IMR-90 (cell line): ENCODE measurements around the gene TIMP1. TPM values are rescaled to one million over a fixed set of nuclear protein-coding genes. Genes with fewer than 3 reads are reported as not detected.

Experiments
- ATAC-seq: fragments of 200-7000 bp; cut with Tn5 transposase; 2 replicates; pipeline ENCODE4 v1.9.1; 2020; ENCODE audit warnings: low read depth, mild to moderate bottlenecking, moderate library complexity
- BruUV-seq: library from RNA; stranded (reverse); fragments of 400-500 nt; replicated peaks from 2 replicates; lab custom pipeline; 2021; lab: Mats Ljungman, UMichigan
- CTCF ChIA-PET: fragments of 300-600 bp; formaldehyde crosslinking; extraction: SDS; loops from one replicate; lab custom pipeline; 2021; ENCODE audit warnings: antibody characterized with exemption; lab: Yijun Ruan, JAX
- POLR2A ChIA-PET: fragments of 300-600 bp; sonication (Branson Sonifier 250); formaldehyde crosslinking; loops from one replicate; lab custom pipeline; 2022; ENCODE audit warnings: antibody characterized with exemption; ENCODE audit not compliant: unreplicated experiment; lab: Charles Lee
- DNase-seq: peaks from one replicate; pipeline ENCODE4 v3.0.0; 2013
- H2AFZ ChIP-seq: replicated peaks from 2 replicates; pipeline ENCODE3; 2013; ENCODE audit warnings: low read length, mild to moderate bottlenecking; ENCODE audit not compliant: poor library complexity
- H2AK5ac ChIP-seq: 2 replicates; pipeline ENCODE4 v1.6.1; 2013; ENCODE audit warnings: low read depth, low read length, inconsistent platforms
- H2AK9ac ChIP-seq: replicated peaks from 2 replicates; pipeline ENCODE3; 2013; ENCODE audit warnings: mild to moderate bottlenecking, low read depth, low read length, moderate library complexity; ENCODE audit not compliant: poor library complexity
- H2BK120ac ChIP-seq: 2 replicates; pipeline ENCODE4 v1.6.1; 2013; ENCODE audit warnings: low read depth, low read length, inconsistent platforms
- H2BK15ac ChIP-seq: 3 replicates; pipeline ENCODE4 v1.6.1; 2013; ENCODE audit warnings: low read depth, low read length, inconsistent platforms
- H2BK20ac ChIP-seq: 2 replicates; pipeline ENCODE4 v1.6.1; 2013; ENCODE audit warnings: low read depth, mild to moderate bottlenecking, inconsistent platforms, low read length, moderate library complexity
- H2BK5ac ChIP-seq: 2 replicates; pipeline ENCODE4 v1.6.1; 2013; ENCODE audit warnings: mild to moderate bottlenecking, low read depth, low read length, inconsistent platforms; ENCODE audit not compliant: poor library complexity, severe bottlenecking
- H3K14ac ChIP-seq: replicated peaks from 2 replicates; pipeline ENCODE4 v1.6.1; 2013; ENCODE audit warnings: low read depth, low read length, inconsistent platforms
- H3K18ac ChIP-seq: 2 replicates; pipeline ENCODE4 v1.6.1; 2013; ENCODE audit warnings: low read depth, low read length, control low read depth
- H3K23ac ChIP-seq: 2 replicates; pipeline ENCODE4 v1.6.1; 2013; ENCODE audit warnings: low read depth, low read length, inconsistent platforms
- H3K27ac ChIP-seq: 2 replicates; pipeline ENCODE4 v1.5.1; 2013; ENCODE audit warnings: mild to moderate bottlenecking, control low read depth, low read length; ENCODE audit not compliant: insufficient read depth
- H3K27me3 ChIP-seq: 2 replicates; pipeline ENCODE4 v1.6.1; 2013; ENCODE audit warnings: low read length; ENCODE audit not compliant: control insufficient read depth, insufficient read depth
- H3K36me3 ChIP-seq: 2 replicates; pipeline ENCODE4 v1.6.1; 2013; ENCODE audit warnings: low read length, mixed read lengths; ENCODE audit not compliant: control insufficient read depth, insufficient read depth
- H3K4ac ChIP-seq: 2 replicates; pipeline ENCODE4 v1.6.1; 2013; ENCODE audit warnings: low read depth, low read length, inconsistent platforms
- H3K4me1 ChIP-seq: 2 replicates; pipeline ENCODE4 v1.6.1; 2013; ENCODE audit warnings: low read length, mixed read lengths; ENCODE audit not compliant: control insufficient read depth, insufficient read depth
- H3K4me2 ChIP-seq: 2 replicates; pipeline ENCODE4 v1.6.1; 2013; ENCODE audit warnings: low read depth, mild to moderate bottlenecking, control low read depth, low read length, moderate library complexity
- H3K4me3 ChIP-seq: 2 replicates; pipeline ENCODE4 v1.5.1; 2013; ENCODE audit warnings: low read depth, mild to moderate bottlenecking, control low read depth, low read length, moderate library complexity; ENCODE audit not compliant: insufficient read depth
- H3K56ac ChIP-seq: 2 replicates; pipeline ENCODE4 v1.6.1; 2013; ENCODE audit warnings: low read length, inconsistent platforms; ENCODE audit not compliant: insufficient read depth; ENCODE audit errors: extremely low read depth
- H3K79me1 ChIP-seq, 2 experiments: 2 replicates each; pipeline ENCODE4 v1.6.1; 2013; ENCODE audit warnings: low read length in 2 of 2, inconsistent platforms in 1 of 2, low read depth in 1 of 2
- H3K9ac ChIP-seq: 2 replicates; pipeline ENCODE4 v1.6.1; 2013; ENCODE audit warnings: low read depth, low read length, control low read depth
- H3K9me1 ChIP-seq: 2 replicates; pipeline ENCODE4 v1.6.1; 2013; ENCODE audit warnings: low read length, inconsistent platforms; ENCODE audit not compliant: insufficient read depth
- H3K9me3 ChIP-seq: 2 replicates; pipeline ENCODE4 v1.6.1; 2013; ENCODE audit warnings: low read length; ENCODE audit not compliant: control insufficient read depth, insufficient read depth
- H4K20me1 ChIP-seq: 2 replicates; pipeline ENCODE4 v1.6.1; 2013; ENCODE audit warnings: low read length, inconsistent platforms; ENCODE audit not compliant: insufficient read depth
- H4K5ac ChIP-seq: 2 replicates; pipeline ENCODE4 v1.6.1; 2013; ENCODE audit warnings: mild to moderate bottlenecking, low read depth, low read length, control low read depth
- H4K8ac ChIP-seq, 2 experiments: 2 replicates each; pipeline ENCODE4 v1.6.1; 2013; ENCODE audit warnings: low read depth in 2 of 2, low read length in 2 of 2, control low read depth in 1 of 2, inconsistent platforms in 1 of 2
- H4K91ac ChIP-seq: 2 replicates; pipeline ENCODE4 v1.6.1; 2013; ENCODE audit warnings: low read depth, low read length, inconsistent platforms; ENCODE audit not compliant: insufficient read depth
- CEBPB ChIP-seq: IDR thresholded peaks from 2 replicates; pipeline ENCODE4 v1.6.1; 2012; ENCODE audit warnings: low read depth, low read length, improper control_type of control experiment
- CHD1 ChIP-seq: IDR thresholded peaks from 2 replicates; pipeline ENCODE4 v1.6.1; 2012; ENCODE audit warnings: low read depth, low read length, improper control_type of control experiment
- MXI1 ChIP-seq: IDR thresholded peaks from 2 replicates; pipeline ENCODE4 v1.6.1; 2012; ENCODE audit warnings: low read depth, mild to moderate bottlenecking, low read length, moderate library complexity, borderline replicate concordance
- USF2 ChIP-seq: fragments of 150-350 bp; IDR thresholded peaks from 2 replicates; pipeline ENCODE4 v1.6.1; 2017; ENCODE audit warnings: mild to moderate bottlenecking, antibody characterized with exemption, low read length, low read depth
- WGBS, 2 experiments: methylation state at CpG; one replicate each; pipeline versions ENCODE4 v1.1.5 to v1.1.7; 2013; ENCODE audit warnings: missing lambda C conversion rate in 2 of 2; ENCODE audit not compliant: insufficient read length in 1 of 2; ENCODE audit errors: extremely low coverage in 2 of 2; 5-methylcytosine and 5-hydroxymethylcytosine counted together
- dilution Hi-C: fragments of 300-500 bp; cut with HindIII; formaldehyde crosslinking; loops from one replicate; pipeline ENCODE4 v1.14.3; 2018; ENCODE audit warnings: low sequenced_read_pairs; ENCODE audit not compliant: unreplicated experiment
- in situ Hi-C: fragments of 300-500 bp; cut with MboI; formaldehyde crosslinking; loops from 3 replicates; pipeline ENCODE4 v1.14.3; 2019; ENCODE audit warnings: low sequenced_read_pairs, inconsistent platforms, mixed read lengths
- intact Hi-C: fragments of 100-400 bp; cut with micrococcal nuclease; formaldehyde crosslinking; loops from 2 replicates; pipeline ENCODE4 v1.10.0; 2022
- polyA plus RNA-seq, 3 experiments: library from polyadenylated mRNA; depleted of rRNA; stranded (reverse); fragments of >200 nt; gene quantifications; 2 replicates each; pipeline ENCODE4 v1.2.3, GENCODE V29; 2012; ENCODE audit warnings: low replicate concordance in 1 of 3
- total RNA-seq: library from RNA; depleted of rRNA; stranded (reverse); fragments of >200 nt; gene quantifications from 2 replicates; pipeline ENCODE4 v1.2.3, GENCODE V29; 2012

TIMP1 gene
- total and polyA plus RNA-seq, 2 of the 4 experiments (the other 2 are of a cell fraction), result 512 to 3,078 TPM

GRCh38 chrX:47618923-47619485 lies 36.8 kb downstream of the TIMP1 start:
- Histone ChIP-seq H3K4ac (no peak overlapping the region), H3K9ac (no peak overlapping the region), H3K4me2 (no peak overlapping the region), H4K91ac (no peak overlapping the region), H2AK9ac (no peak overlapping the region), H3K27me3 (peaks cover 7% of the 10 kb centered on the region; the same call in 1 of the 2 replicates), H2BK15ac (no peak overlapping the region), H4K8ac (no peak overlapping the region), H3K56ac (no peak overlapping the region), H4K20me1 (0 out of 2 replicates have a peak, but pooled peaks cover under 1% of the 10 kb centered on the region), H3K18ac (no peak overlapping the region), H4K5ac (no peak overlapping the region), H2BK20ac (no peak overlapping the region), H3K9me1 (no peaks in the 10 kb centered on the region), H3K79me1 (no peaks in the 10 kb centered on the region), H3K4me1 (no peaks in the 10 kb centered on the region), H3K27ac (no peak overlapping the region), H3K23ac (no peak overlapping the region), H3K14ac (no peak overlapping the region), H3K4me3 (no peak overlapping the region), H3K9me3 (no peaks in the 10 kb centered on the region), H2BK120ac (no peak overlapping the region), H3K36me3 (no peaks in the 10 kb centered on the region), H2BK5ac (no peak overlapping the region), H2AFZ (no peak overlapping the region), H2AK5ac (no peak overlapping the region)
- intact Hi-C loops (no loop called here), dilution Hi-C loops (no loop called here), in situ Hi-C loops (no loop called here)
- no peak for DNase-seq
- ChIA-PET POLR2A (no interaction called here), CTCF (no interaction called here)
- BruUV-seq, result no TSS peak
- WGBS, 2 experiments, result 63% methylated on average over 8 of the region's 32 CpGs; no CpG with 5 or more reads in 1 of the 2 experiments
- TF ChIP-seq USF2, result no peak
- no peak for TF ChIP-seq CHD1
- no peak for TF ChIP-seq MXI1
- TF ChIP-seq CEBPB, result no peak
- no peak for ATAC-seq
